Muscle layer of duodenum (tissue), 2 donors: ENCODE measurements around the gene TRMO.

Source experiments
- H3K27ac ChIP-seq: one replicate; pipeline ENCODE4 v1.7.0; 2013; ENCODE audit warnings: mild to moderate bottlenecking, low read length
- H3K27me3 ChIP-seq: one replicate; pipeline ENCODE4 v1.7.0; 2013; ENCODE audit warnings: low read depth, mild to moderate bottlenecking, control low read depth, low read length
- H3K36me3 ChIP-seq, 2 donors: one replicate each; pipeline ENCODE4 v1.7.0; 2013; ENCODE audit warnings: low read length in 2 of 2, control low read depth in 1 of 2, mild to moderate bottlenecking in 1 of 2; ENCODE audit not compliant: insufficient read depth in 2 of 2, control insufficient read depth in 1 of 2
- H3K4me1 ChIP-seq, 2 donors: one replicate each; pipeline ENCODE4 v1.7.0; 2013; ENCODE audit warnings: low read length in 2 of 2, mild to moderate bottlenecking in 2 of 2, control low read depth in 1 of 2, moderate library complexity in 1 of 2; ENCODE audit not compliant: insufficient read depth in 2 of 2, control insufficient read depth in 1 of 2
- H3K4me3 ChIP-seq, 2 donors: one replicate each; pipeline ENCODE4 v1.7.0; 2013; ENCODE audit warnings: low read length in 2 of 2, low read depth in 1 of 2, mild to moderate bottlenecking in 1 of 2
- H3K9me3 ChIP-seq, 2 donors: one replicate each; pipeline ENCODE4 v1.7.0; 2013; ENCODE audit warnings: low read length in 2 of 2, control low read depth in 1 of 2, mild to moderate bottlenecking in 1 of 2; ENCODE audit not compliant: control insufficient read depth in 1 of 2
- donor health status: healthy.

The TRMO gene

GRCh38 chr9:97874624-97875023, 47.7 kb downstream of the TRMO start:
- Histone ChIP-seq H3K4me1 (no peaks in the 10 kb centered on the region), H3K27me3 (no peaks in the 10 kb centered on the region), H3K9me3 (no peaks in the 10 kb centered on the region), H3K36me3 (peaks cover 0 to 3% of the 10 kb centered on the region in 2 donors), H3K27ac (no peak overlapping the region), H3K4me3 (no peak overlapping the region)

GRCh38 chr9:97873882-97874281, 48.4 kb downstream of the TRMO start:
- no peak overlapping the region for H3K27ac ChIP-seq
- peaks cover 0 to 3% of the 10 kb centered on the region in 2 donors for H3K36me3 ChIP-seq
- H3K4me3 ChIP-seq: no peak overlapping the region
- H3K9me3 ChIP-seq: no peaks in the 10 kb centered on the region
- H3K4me1 ChIP-seq: no peaks in the 10 kb centered on the region
- H3K27me3 ChIP-seq: no peaks in the 10 kb centered on the region

GRCh38 chr9:97873425-97873824, 48.9 kb downstream of the TRMO start:
- Histone ChIP-seq H3K4me3 (no peak overlapping the region), H3K27ac (no peak overlapping the region), H3K27me3 (no peaks in the 10 kb centered on the region), H3K4me1 (no peaks in the 10 kb centered on the region), H3K36me3 (peaks cover 0 to 3% of the 10 kb centered on the region in 2 donors), H3K9me3 (no peaks in the 10 kb centered on the region)

GRCh38 chr9:97868859-97869258, 53.4 kb downstream of the TRMO start:
- Histone ChIP-seq H3K36me3 (no peaks in the 10 kb centered on the region), H3K9me3 (peaks cover 3 to 19% of the 10 kb centered on the region in 2 donors), H3K4me1 (no peaks in the 10 kb centered on the region), H3K27ac (no peak overlapping the region), H3K4me3 (no peak overlapping the region), H3K27me3 (no peaks in the 10 kb centered on the region)

- Histone ChIP-seq H3K9me3 (peaks cover 3 to 19% of the 10 kb centered on the region in 2 donors), H3K27ac (no peak overlapping the region), H3K4me1 (no peaks in the 10 kb centered on the region), H3K4me3 (no peak overlapping the region), H3K36me3 (no peaks in the 10 kb centered on the region), H3K27me3 (peaks cover 4% of the 10 kb centered on the region)
Measured at GRCh38 chr9:97866848-97867247, 55.5 kb downstream of the TRMO start.

GRCh38 chr9:97866300-97866699, 56.0 kb downstream of the TRMO start:
- no peak overlapping the region for H3K4me3 ChIP-seq
- no peaks in the 10 kb centered on the region for H3K36me3 ChIP-seq
- no peaks in the 10 kb centered on the region for H3K4me1 ChIP-seq
- peaks cover 3 to 19% of the 10 kb centered on the region in 2 donors for H3K9me3 ChIP-seq
- peaks cover 4% of the 10 kb centered on the region for H3K27me3 ChIP-seq
- H3K27ac ChIP-seq: no peak overlapping the region

- H3K9me3 ChIP-seq: peaks cover 3 to 19% of the 10 kb centered on the region in 2 donors
- peaks cover 13% of the 10 kb centered on the region for H3K27me3 ChIP-seq
- no peaks in the 10 kb centered on the region for H3K4me1 ChIP-seq
- H3K4me3 ChIP-seq: no peak overlapping the region
- H3K27ac ChIP-seq: no peak overlapping the region
- no peaks in the 10 kb centered on the region for H3K36me3 ChIP-seq
Measured at GRCh38 chr9:97864396-97864795, 57.9 kb downstream of the TRMO start.

GRCh38 chr9:97863314-97863713, 59.0 kb downstream of the TRMO start:
- Histone ChIP-seq H3K27ac (no peak overlapping the region), H3K36me3 (no peaks in the 10 kb centered on the region), H3K4me3 (no peak overlapping the region), H3K9me3 (peaks cover 3 to 19% of the 10 kb centered on the region in 2 donors), H3K4me1 (peaks cover 0 to under 1% of the 10 kb centered on the region in 2 donors), H3K27me3 (peaks cover 21% of the 10 kb centered on the region)

GRCh38 chr9:97861148-97861475, 61.2 kb downstream of the TRMO start:
- Histone ChIP-seq H3K4me1 (peaks cover 0 to 8% of the 10 kb centered on the region in 2 donors), H3K36me3 (no peaks in the 10 kb centered on the region), H3K27me3 (peaks cover 42% of the 10 kb centered on the region)

GRCh38 chr9:97860451-97861147, 61.7 kb downstream of the TRMO start:
- Histone ChIP-seq H3K27ac (no peak overlapping the region), H3K27me3 (peaks cover 47% of the 10 kb centered on the region), H3K36me3 (no peaks in the 10 kb centered on the region), H3K4me1 (peaks cover 0 to 8% of the 10 kb centered on the region in 2 donors), H3K4me3 (no peak overlapping the region), H3K9me3 (peaks cover 0 to 8% of the 10 kb centered on the region in 2 donors)

More at GRCh38 chr9:97861148-97861475, 61.2 kb downstream of the TRMO start:
- H3K9me3 ChIP-seq: peaks cover 1 to 13% of the 10 kb centered on the region in 2 donors
- no peak overlapping the region for H3K4me3 ChIP-seq
- H3K27ac ChIP-seq: no peak overlapping the region

- no peaks in the 10 kb centered on the region for H3K9me3 ChIP-seq
- no peak overlapping the region for H3K4me3 ChIP-seq
- peaks cover 0 to 12% of the 10 kb centered on the region in 2 donors for H3K4me1 ChIP-seq
- no peak overlapping the region for H3K27ac ChIP-seq
- H3K36me3 ChIP-seq: no peaks in the 10 kb centered on the region
- H3K27me3 ChIP-seq: peaks cover 58% of the 10 kb centered on the region
Measured at GRCh38 chr9:97859346-97859745, 63.0 kb downstream of the TRMO start.

GRCh38 chr9:97858826-97859225, 63.5 kb downstream of the TRMO start:
- Histone ChIP-seq H3K4me3 (no peak overlapping the region), H3K27me3 (peaks cover 58% of the 10 kb centered on the region)

More at GRCh38 chr9:97858826-97859225, 63.5 kb downstream of the TRMO start:
- Histone ChIP-seq H3K27ac (no peak overlapping the region), H3K9me3 (no peaks in the 10 kb centered on the region), H3K4me1 (peaks cover 0 to 16% of the 10 kb centered on the region in 2 donors), H3K36me3 (no peaks in the 10 kb centered on the region)
